D721Med (cell line): ENCODE data around the gene SGIP1.
"Not testable (repeated sequence)": the region's sequence is repeated elsewhere in the genome, so short reads cannot be mapped to it uniquely, and the experiment has no call there.

Experiments used
- DNase-seq: peaks from one replicate; pipeline ENCODE4 v3.0.0; 2011; ENCODE audit warnings: low spot score; ENCODE audit not compliant: insufficient read length
- FAIRE-seq: peaks from 2 replicates; lab custom pipeline; 2011; peaks lifted over from hg19 to GRCh38; lab: Jason Lieb, UNC
- CTCF ChIP-seq: IDR thresholded peaks from 2 replicates; pipeline ENCODE4 v1.5.1; 2012; ENCODE audit warnings: mild to moderate bottlenecking, control low read depth; ENCODE audit not compliant: insufficient read depth; ENCODE audit errors: missing control alignments

Gene SGIP1

GRCh38 chr1:66788231-66788939, 254.4 kb downstream of the SGIP1 start:
- DNase-seq (no peak), FAIRE-seq (no peak)
- TF ChIP-seq CTCF, result no peak

GRCh38 chr1:66791621-66792610, 258.0 kb downstream of the SGIP1 start:
- FAIRE-seq (no peak), DNase-seq (no peak)
- TF ChIP-seq CTCF, result no peak

GRCh38 chr1:66795839-66796238, 261.9 kb downstream of the SGIP1 start:
- not testable (repeated sequence) for DNase-seq, FAIRE-seq
